Tibial artery (tissue), 4 donors: ENCODE measurements around the gene OSBPL2.

Experiments used
- DNase-seq, 2 donors: peaks; one replicate each; pipeline ENCODE4 v3.0.0-alpha.2; 2019
- H3K27ac ChIP-seq, 2 donors: fragments of 200-600 bp; sonication (generic) in 1 of 2; 1 replicate in 1 of 2; 2 replicates in 1 of 2; pipeline ENCODE4 v1.5.1; 2018 to 2019; ENCODE audit warnings: mild to moderate bottlenecking in 1 of 2
- H3K27me3 ChIP-seq, 2 donors: fragments of 200-600 bp; sonication (generic) in 1 of 2; one replicate each; pipeline versions ENCODE4 v1.5.1 to v1.6.0; 2016 to 2019
- H3K36me3 ChIP-seq, 3 donors: fragments of 200-600 bp; sonication (generic) in 2 of 3; one replicate each; pipeline ENCODE4 v1.5.1; 2016 to 2019; ENCODE audit warnings: mild to moderate bottlenecking in 2 of 3
- H3K4me1 ChIP-seq, 4 donors: fragments of 200-600 bp; sonication (generic) in 2 of 4; 1 replicate in 3 of 4; 2 replicates in 1 of 4; pipeline ENCODE4 v1.5.1; 2016 to 2019
- H3K4me3 ChIP-seq, 2 donors: fragments of 200-600 bp; sonication (generic) in 1 of 2; 1 replicate in 1 of 2; 2 replicates in 1 of 2; pipeline ENCODE4 v1.5.1; 2018 to 2019; ENCODE audit warnings: mild to moderate bottlenecking in 2 of 2
- H3K9me3 ChIP-seq, 3 donors: fragments of 200-600 bp; sonication (generic) in 1 of 3; one replicate each; pipeline ENCODE4 v1.5.1; 2016 to 2019
- intact Hi-C: fragments of 100-400 bp; cut with DNase I; formaldehyde crosslinking; loops from one replicate; pipeline ENCODE4 v1.15.0; 2023; ENCODE audit warnings: low total_unique reads
- TF ChIP-seq, protein P1 (sequence below), 2 experiments: fragments of 200-600 bp in 1 of 2; fragments of 450-650 bp in 1 of 2; IDR thresholded peaks; one replicate each; pipeline ENCODE4 v1.5.1; 2017 to 2019; ENCODE audit warnings: antibody characterized with exemption in 2 of 2, mild to moderate bottlenecking in 1 of 2, moderate library complexity in 1 of 2

Gene OSBPL2

DNA sequence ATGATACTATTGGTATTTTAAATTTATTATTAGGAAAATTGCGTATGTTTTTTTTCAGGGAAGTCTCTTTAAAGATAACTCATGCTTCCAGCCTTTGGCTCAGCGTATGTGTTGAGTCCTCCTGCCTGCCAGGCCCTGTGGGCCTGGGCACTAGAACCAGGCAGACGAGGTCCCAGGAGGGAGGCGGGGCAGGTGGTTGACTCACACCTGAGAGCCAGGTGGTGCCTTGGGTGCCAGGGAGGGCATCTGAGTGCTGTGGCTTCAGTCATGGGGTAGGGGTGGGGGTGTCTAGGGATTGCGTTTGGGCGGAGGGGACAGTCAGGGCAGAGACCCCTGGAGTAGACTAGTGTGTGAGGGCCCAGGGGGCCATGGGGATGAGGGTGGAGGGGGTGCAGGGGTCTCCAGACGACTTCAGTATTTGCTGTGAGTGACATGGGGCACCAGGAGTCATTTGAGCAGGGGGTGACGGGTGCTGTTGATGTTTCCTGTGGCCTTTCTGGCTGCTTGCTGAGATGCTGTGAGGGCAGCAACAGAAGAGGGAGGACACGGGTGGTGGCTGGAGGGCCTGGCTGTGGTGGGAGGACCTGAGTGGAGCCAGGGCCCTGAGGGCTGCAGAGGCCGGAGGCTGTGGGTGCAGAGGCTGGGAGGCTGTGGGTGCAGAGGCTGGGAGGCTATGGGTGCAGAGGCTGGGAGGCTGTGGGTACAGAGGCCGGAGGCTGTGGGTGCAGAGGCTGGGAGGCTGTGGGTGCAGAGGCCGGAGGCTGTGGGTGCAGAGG is 49.6 kb downstream of the OSBPL2 start:
- H3K36me3 ChIP-seq, result peaks cover 66 to 86% (median 80%) of the 10 kb centered on the region in 3 donors
- TF ChIP-seq, protein P1, sequence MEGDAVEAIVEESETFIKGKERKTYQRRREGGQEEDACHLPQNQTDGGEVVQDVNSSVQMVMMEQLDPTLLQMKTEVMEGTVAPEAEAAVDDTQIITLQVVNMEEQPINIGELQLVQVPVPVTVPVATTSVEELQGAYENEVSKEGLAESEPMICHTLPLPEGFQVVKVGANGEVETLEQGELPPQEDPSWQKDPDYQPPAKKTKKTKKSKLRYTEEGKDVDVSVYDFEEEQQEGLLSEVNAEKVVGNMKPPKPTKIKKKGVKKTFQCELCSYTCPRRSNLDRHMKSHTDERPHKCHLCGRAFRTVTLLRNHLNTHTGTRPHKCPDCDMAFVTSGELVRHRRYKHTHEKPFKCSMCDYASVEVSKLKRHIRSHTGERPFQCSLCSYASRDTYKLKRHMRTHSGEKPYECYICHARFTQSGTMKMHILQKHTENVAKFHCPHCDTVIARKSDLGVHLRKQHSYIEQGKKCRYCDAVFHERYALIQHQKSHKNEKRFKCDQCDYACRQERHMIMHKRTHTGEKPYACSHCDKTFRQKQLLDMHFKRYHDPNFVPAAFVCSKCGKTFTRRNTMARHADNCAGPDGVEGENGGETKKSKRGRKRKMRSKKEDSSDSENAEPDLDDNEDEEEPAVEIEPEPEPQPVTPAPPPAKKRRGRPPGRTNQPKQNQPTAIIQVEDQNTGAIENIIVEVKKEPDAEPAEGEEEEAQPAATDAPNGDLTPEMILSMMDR (IDR thresholded peaks at IDR 0.05), result no peak

GRCh38 chr20:62288535-62289105 is 50.3 kb downstream of the OSBPL2 start:
- intact Hi-C loops, result no loop called here
- no peak for DNase-seq
- TF ChIP-seq, protein P1 (IDR thresholded peaks at IDR 0.05), result no peak
- H3K27me3 ChIP-seq, result no peaks in the 10 kb centered on the region
- peaks cover 71 to 86% (median 83%) of the 10 kb centered on the region in 3 donors for H3K36me3 ChIP-seq
- H3K27ac ChIP-seq, result no peak overlapping the region
- H3K4me3 ChIP-seq, result no peak overlapping the region
- H3K9me3 ChIP-seq, result no peaks in the 10 kb centered on the region
- no peaks in the 10 kb centered on the region for H3K4me1 ChIP-seq

More for the DNA sequence above, 49.6 kb downstream of the OSBPL2 start:
- Histone ChIP-seq H3K4me3 (no peak overlapping the region), H3K27me3 (no peaks in the 10 kb centered on the region), H3K27ac (no peak overlapping the region), H3K4me1 (no peaks in the 10 kb centered on the region), H3K9me3 (no peaks in the 10 kb centered on the region)
- no peak for DNase-seq
- intact Hi-C loops, result no loop called here

DNA sequence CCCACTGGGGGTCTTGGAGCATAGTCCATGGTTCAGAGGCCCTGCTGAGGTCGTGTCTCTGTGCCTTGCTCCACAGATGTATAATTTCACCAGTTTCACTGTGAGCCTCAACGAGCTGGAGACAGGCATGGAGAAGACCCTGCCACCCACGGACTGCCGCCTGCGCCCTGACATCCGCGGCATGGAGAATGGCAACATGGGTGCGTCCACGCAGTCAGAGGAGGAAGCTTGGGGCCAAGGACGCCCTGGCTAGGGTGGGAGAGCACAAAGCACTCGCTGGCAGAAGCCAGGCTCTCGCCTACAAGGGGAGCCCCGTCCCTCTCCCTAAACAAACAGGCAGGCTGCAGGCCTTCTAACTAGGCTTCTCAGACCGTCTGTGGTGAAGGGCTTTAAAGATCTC is 50.8 kb downstream of the OSBPL2 start:
- Histone ChIP-seq H3K27me3 (no peaks in the 10 kb centered on the region), H3K27ac (no peak overlapping the region), H3K9me3 (no peaks in the 10 kb centered on the region), H3K4me3 (no peak overlapping the region), H3K36me3 (peaks cover 71 to 86% (median 83%) of the 10 kb centered on the region in 3 donors), H3K4me1 (no peaks in the 10 kb centered on the region)
- no peak for DNase-seq
- TF ChIP-seq, protein P1 (IDR thresholded peaks at IDR 0.05), result no peak
- intact Hi-C loops, result no loop called here

GRCh38 chr20:62289898-62290297 is 51.6 kb downstream of the OSBPL2 start:
- intact Hi-C loops, result no loop called here
- TF ChIP-seq, protein P1 (IDR thresholded peaks at IDR 0.05), result no peak

GRCh38 chr20:62291251-62292066 is 53.1 kb downstream of the OSBPL2 start:
- Histone ChIP-seq H3K27ac (no peak overlapping the region), H3K4me1 (no peaks in the 10 kb centered on the region), H3K4me3 (no peak overlapping the region), H3K36me3 (peaks cover 60 to 84% (median 78%) of the 10 kb centered on the region in 3 donors), H3K27me3 (no peaks in the 10 kb centered on the region), H3K9me3 (no peaks in the 10 kb centered on the region)
- peak in 1 of 2 donors; percentile 61 for DNase-seq
- intact Hi-C loops, result no loop called here
- TF ChIP-seq, protein P1 (IDR thresholded peaks at IDR 0.05), result no peak

More at GRCh38 chr20:62289898-62290297, 51.6 kb downstream of the OSBPL2 start:
- Histone ChIP-seq H3K4me3 (no peak overlapping the region), H3K27ac (no peak overlapping the region), H3K4me1 (no peaks in the 10 kb centered on the region), H3K36me3 (peaks cover 66 to 85% (median 78%) of the 10 kb centered on the region in 3 donors), H3K9me3 (no peaks in the 10 kb centered on the region), H3K27me3 (no peaks in the 10 kb centered on the region)
- no peak for DNase-seq
